OCI-LY1 (cell line): ENCODE data around the gene SLC39A11.

Experiments used
- H2AFZ ChIP-seq: fragments of 200-600 bp; sonication (generic), shearing (Covaris generic); 2 replicates; pipeline ENCODE4 v1.6.0; 2014; ENCODE audit warnings: antibody characterized with exemption, mild to moderate bottlenecking, low read length
- H3F3A ChIP-seq: fragments of 200-600 bp; sonication (generic), shearing (Covaris generic); 2 replicates; pipeline ENCODE4 v1.6.0; 2014; ENCODE audit warnings: mild to moderate bottlenecking, antibody characterized with exemption, low read length, moderate library complexity; ENCODE audit not compliant: insufficient read depth
- H3K27ac ChIP-seq: fragments of 200-600 bp; sonication (generic); 2 replicates; pipeline ENCODE4 v1.5.1; 2014; ENCODE audit warnings: low read length, mixed run types, mild to moderate bottlenecking, low read depth; ENCODE audit not compliant: poor library complexity, severe bottlenecking
- H3K27me3 ChIP-seq: fragments of 200-600 bp; sonication (generic); 2 replicates; pipeline ENCODE4 v1.6.0; 2014; ENCODE audit warnings: antibody characterized with exemption, mild to moderate bottlenecking, low read length, moderate library complexity; ENCODE audit not compliant: insufficient read depth
- H3K36me3 ChIP-seq: fragments of 200-600 bp; sonication (generic); 2 replicates; pipeline ENCODE4 v1.6.1; 2014; ENCODE audit warnings: mild to moderate bottlenecking, antibody characterized with exemption, low read length, moderate library complexity, mixed read lengths; ENCODE audit not compliant: insufficient read depth
- H3K4me1 ChIP-seq: fragments of 200-600 bp; sonication (generic); 2 replicates; pipeline ENCODE4 v1.5.1; 2014; ENCODE audit warnings: mild to moderate bottlenecking, low read length, moderate library complexity; ENCODE audit not compliant: insufficient read depth, severe bottlenecking
- H3K4me2 ChIP-seq: fragments of 200-600 bp; sonication (generic), shearing (Covaris generic); 2 replicates; pipeline ENCODE4 v1.6.1; 2014; ENCODE audit warnings: low read length
- H3K4me3 ChIP-seq: fragments of 200-600 bp; sonication (generic); 2 replicates; pipeline ENCODE4 v1.5.1; 2014; ENCODE audit warnings: low read length, low read depth, mild to moderate bottlenecking, mixed read lengths; ENCODE audit not compliant: poor library complexity, severe bottlenecking
- H3K79me2 ChIP-seq: fragments of 200-600 bp; shearing (Covaris generic); 2 replicates; pipeline ENCODE4 v1.6.1; 2016; ENCODE audit warnings: mixed run types, low read length, mixed read lengths; ENCODE audit not compliant: insufficient read depth
- H3K9ac ChIP-seq: fragments of 200-600 bp; sonication (generic), shearing (Covaris generic); 2 replicates; pipeline ENCODE4 v1.6.1; 2014; ENCODE audit warnings: mild to moderate bottlenecking, low read length, mixed read lengths
- H3K9me2 ChIP-seq: fragments of 200-600 bp; sonication (generic), shearing (Covaris generic); 2 replicates; pipeline ENCODE4 v1.6.1; 2014; ENCODE audit warnings: low read depth, mild to moderate bottlenecking, low read length, mixed read lengths
- H3K9me3 ChIP-seq: fragments of 200-600 bp; shearing (Covaris generic); 2 replicates; pipeline ENCODE4 v1.6.1; 2014; ENCODE audit warnings: low read length, mixed read lengths
- H4K20me1 ChIP-seq: fragments of 200-600 bp; sonication (generic), shearing (Covaris generic); 2 replicates; pipeline ENCODE4 v1.6.0; 2016; ENCODE audit warnings: mild to moderate bottlenecking, low read length; ENCODE audit not compliant: insufficient read depth
- CTCF ChIP-seq: fragments of 200-600 bp; sonication (generic), shearing (Covaris generic); IDR thresholded peaks from 2 replicates; pipeline ENCODE4 v1.5.1; 2017; ENCODE audit warnings: mild to moderate bottlenecking, antibody characterized with exemption, low read length, moderate library complexity, mixed read lengths
- EZH2 ChIP-seq: fragments of 200-600 bp; sonication (generic), shearing (Covaris generic); IDR thresholded peaks from 2 replicates; pipeline ENCODE4 v1.8.0; 2017; ENCODE audit warnings: borderline replicate concordance, mixed run types, mild to moderate bottlenecking, antibody characterized with exemption, low read length, moderate library complexity, mixed read lengths

SLC39A11 gene

GRCh38 chr17:72631949-72632684 is 460.4 kb downstream of the SLC39A11 start:
- no peak overlapping the region for H3K27ac ChIP-seq
- no peaks in the 10 kb centered on the region for H3K79me2 ChIP-seq
- no peaks in the 10 kb centered on the region for H3K9me3 ChIP-seq
- no peaks in the 10 kb centered on the region for H3F3A ChIP-seq
- no peaks in the 10 kb centered on the region for H3K36me3 ChIP-seq
- no peaks in the 10 kb centered on the region for H3K4me1 ChIP-seq
- H3K4me2 ChIP-seq, result no peak overlapping the region
- H3K9me2 ChIP-seq, result no peaks in the 10 kb centered on the region
- no peaks in the 10 kb centered on the region for H4K20me1 ChIP-seq
- no peak overlapping the region for H3K4me3 ChIP-seq
- no peak overlapping the region for H2AFZ ChIP-seq
- TF ChIP-seq EZH2 (no peak), CTCF (no peak)
- H3K27me3 ChIP-seq, result no peaks in the 10 kb centered on the region
- no peak overlapping the region for H3K9ac ChIP-seq

DNA sequence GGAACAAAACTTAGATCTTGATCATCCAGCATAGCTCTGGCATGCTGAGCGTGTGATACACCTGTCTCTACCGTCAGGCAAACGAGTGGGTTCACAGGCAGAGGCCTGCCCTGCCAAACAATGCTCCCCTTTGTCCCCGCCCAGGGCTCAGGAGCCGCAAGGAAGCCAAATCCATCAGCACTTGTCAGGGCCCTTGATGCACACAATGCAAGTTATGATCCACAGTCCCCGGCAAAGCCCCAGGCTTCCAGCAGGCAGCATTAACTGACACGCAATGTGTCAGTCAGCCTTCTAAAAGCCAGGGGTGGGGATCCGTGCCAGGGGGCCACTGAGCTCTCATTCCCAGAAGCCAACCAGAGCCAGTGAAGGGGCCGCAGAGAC is 460.9 kb downstream of the SLC39A11 start:
- H2AFZ ChIP-seq, result no peak overlapping the region
- no peaks in the 10 kb centered on the region for H4K20me1 ChIP-seq
- no peaks in the 10 kb centered on the region for H3K36me3 ChIP-seq
- no peaks in the 10 kb centered on the region for H3K27me3 ChIP-seq
- H3K27ac ChIP-seq, result no peak overlapping the region
- H3F3A ChIP-seq, result no peaks in the 10 kb centered on the region
- TF ChIP-seq CTCF (no peak), EZH2 (no peak)
- H3K9ac ChIP-seq, result no peak overlapping the region
- no peak overlapping the region for H3K4me2 ChIP-seq
- H3K4me3 ChIP-seq, result no peak overlapping the region
- no peaks in the 10 kb centered on the region for H3K9me3 ChIP-seq
- no peaks in the 10 kb centered on the region for H3K4me1 ChIP-seq
- no peaks in the 10 kb centered on the region for H3K9me2 ChIP-seq
- no peaks in the 10 kb centered on the region for H3K79me2 ChIP-seq

- no peak overlapping the region for H2AFZ ChIP-seq
- no peaks in the 10 kb centered on the region for H4K20me1 ChIP-seq
- no peak overlapping the region for H3K4me3 ChIP-seq
- peaks cover 3% of the 10 kb centered on the region; the same call in 1 of the 2 replicates for H3K9me3 ChIP-seq
- no peak overlapping the region for H3K27ac ChIP-seq
- H3K4me1 ChIP-seq, result no peaks in the 10 kb centered on the region
- TF ChIP-seq EZH2, result no peak
- TF ChIP-seq CTCF, result no peak
- H3K79me2 ChIP-seq, result no peaks in the 10 kb centered on the region
- H3K9me2 ChIP-seq, result no peaks in the 10 kb centered on the region
- H3K4me2 ChIP-seq, result no peak overlapping the region
- no peaks in the 10 kb centered on the region for H3K36me3 ChIP-seq
- no peak overlapping the region for H3K9ac ChIP-seq
- H3K27me3 ChIP-seq, result no peaks in the 10 kb centered on the region; the same call in 1 of the 2 replicates
- H3F3A ChIP-seq, result no peaks in the 10 kb centered on the region
These were observed 467.8 kb downstream of the SLC39A11 start for GRCh38 chr17:72624652-72625051.
